GM10248 (cell line): Measurements from ENCODE around the gene IGDCC3.

Experiments
- CTCF ChIA-PET: fragments of 300-600 bp; sonication (Branson Sonifier 250); formaldehyde crosslinking; extraction: SDS; loops from one replicate; lab custom pipeline; 2021; ENCODE audit warnings: antibody characterized with exemption; lab: Yijun Ruan, JAX
- POLR2A ChIA-PET: fragments of 350-650 bp; sonication (Branson Sonifier 250); formaldehyde crosslinking; extraction: SDS; loops from one replicate; lab custom pipeline; 2020; ENCODE audit warnings: antibody characterized with exemption; lab: Yijun Ruan, JAX
- DNase-seq: peaks from one replicate; pipeline ENCODE4 v3.0.0; 2012; ENCODE audit errors: extremely low spot score
- TF ChIP-seq, protein P1 (sequence below): IDR thresholded peaks from 2 replicates; pipeline ENCODE4 v1.5.1; 2012; ENCODE audit warnings: mild to moderate bottlenecking, low read depth; ENCODE audit errors: extremely low read depth, missing control alignments, control extremely low read depth

IGDCC3 gene

DNA sequence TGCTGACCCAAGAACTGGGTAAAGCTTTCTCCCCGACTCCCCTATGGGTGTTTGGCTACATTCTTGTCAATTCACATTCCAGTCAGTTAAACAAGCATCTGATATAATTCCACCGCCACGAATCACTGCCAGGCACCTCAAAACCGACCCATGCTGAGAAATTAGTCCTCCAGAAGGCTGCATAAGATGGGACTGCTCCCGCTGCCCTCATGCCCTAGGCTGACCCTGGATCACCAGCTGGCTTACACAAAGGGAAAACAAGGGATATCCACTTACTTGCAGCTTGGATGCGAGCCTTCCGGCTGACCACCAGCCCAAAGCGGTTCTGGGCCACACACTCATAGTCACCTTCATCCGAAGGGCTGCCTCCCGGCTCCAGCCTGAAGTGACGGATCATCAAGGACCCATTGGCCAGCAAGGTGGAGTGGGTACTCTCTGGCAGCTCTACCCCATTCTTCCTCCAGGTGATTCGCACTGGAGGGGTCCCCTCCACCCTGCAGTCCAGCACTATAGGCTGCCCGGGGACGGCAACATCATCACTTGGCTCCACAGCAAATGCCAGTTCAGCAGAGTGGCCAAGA lies 2.9 kb downstream of the IGDCC3 start:
- TF ChIP-seq, protein P1, sequence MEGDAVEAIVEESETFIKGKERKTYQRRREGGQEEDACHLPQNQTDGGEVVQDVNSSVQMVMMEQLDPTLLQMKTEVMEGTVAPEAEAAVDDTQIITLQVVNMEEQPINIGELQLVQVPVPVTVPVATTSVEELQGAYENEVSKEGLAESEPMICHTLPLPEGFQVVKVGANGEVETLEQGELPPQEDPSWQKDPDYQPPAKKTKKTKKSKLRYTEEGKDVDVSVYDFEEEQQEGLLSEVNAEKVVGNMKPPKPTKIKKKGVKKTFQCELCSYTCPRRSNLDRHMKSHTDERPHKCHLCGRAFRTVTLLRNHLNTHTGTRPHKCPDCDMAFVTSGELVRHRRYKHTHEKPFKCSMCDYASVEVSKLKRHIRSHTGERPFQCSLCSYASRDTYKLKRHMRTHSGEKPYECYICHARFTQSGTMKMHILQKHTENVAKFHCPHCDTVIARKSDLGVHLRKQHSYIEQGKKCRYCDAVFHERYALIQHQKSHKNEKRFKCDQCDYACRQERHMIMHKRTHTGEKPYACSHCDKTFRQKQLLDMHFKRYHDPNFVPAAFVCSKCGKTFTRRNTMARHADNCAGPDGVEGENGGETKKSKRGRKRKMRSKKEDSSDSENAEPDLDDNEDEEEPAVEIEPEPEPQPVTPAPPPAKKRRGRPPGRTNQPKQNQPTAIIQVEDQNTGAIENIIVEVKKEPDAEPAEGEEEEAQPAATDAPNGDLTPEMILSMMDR, result no peak
- POLR2A ChIA-PET, result no interaction called here
- CTCF ChIA-PET, result interaction anchor here (1.1 to 5.8 kb wide), 3 partner anchors 10 to 58 kb away, joined by 3 to 55 read pairs (median 3); no protein-coding TSS in a partner anchor
- no peak for DNase-seq

GRCh38 chr15:65374334-65374733 lies 3.5 kb downstream of the IGDCC3 start:
- ChIA-PET CTCF (interaction anchor here (1.1 to 5.8 kb wide), 4 partner anchors 11 to 57 kb away, joined by 3 to 55 read pairs (median 3); no protein-coding TSS in a partner anchor), POLR2A (no interaction called here)
- TF ChIP-seq, protein P1, result no peak
- DNase-seq, result no peak

GRCh38 chr15:65373163-65373651 lies 4.6 kb downstream of the IGDCC3 start:
- ChIA-PET POLR2A (no interaction called here), CTCF (interaction anchor here (1.0 to 5.8 kb wide), 3 partner anchors 8 to 12 kb away, joined by 3 to 55 read pairs (median 3); no protein-coding TSS in a partner anchor)
- DNase-seq, result no peak
- TF ChIP-seq, protein P1, result no peak

DNA sequence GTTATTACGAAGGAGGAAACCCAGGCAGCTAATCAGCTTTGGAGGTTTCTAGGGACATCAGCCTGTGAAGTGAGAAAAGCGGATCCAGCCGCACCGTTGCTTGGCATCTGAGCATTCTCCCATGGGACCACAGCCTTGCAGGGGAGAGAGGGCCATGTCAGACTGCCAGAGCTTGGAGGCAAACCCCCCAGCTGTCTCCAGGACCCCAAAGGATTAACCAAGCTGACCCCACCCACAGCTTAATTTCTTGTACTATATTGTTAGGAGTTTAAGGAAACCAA lies 5.1 kb downstream of the IGDCC3 start:
- CTCF ChIA-PET, result interaction anchor here (1.0 to 5.8 kb wide), 3 partner anchors 9 to 54 kb away, joined by 3 to 55 read pairs (median 3); no protein-coding TSS in a partner anchor
- POLR2A ChIA-PET, result no interaction called here
- TF ChIP-seq, protein P1, result no peak
- no peak for DNase-seq

DNA sequence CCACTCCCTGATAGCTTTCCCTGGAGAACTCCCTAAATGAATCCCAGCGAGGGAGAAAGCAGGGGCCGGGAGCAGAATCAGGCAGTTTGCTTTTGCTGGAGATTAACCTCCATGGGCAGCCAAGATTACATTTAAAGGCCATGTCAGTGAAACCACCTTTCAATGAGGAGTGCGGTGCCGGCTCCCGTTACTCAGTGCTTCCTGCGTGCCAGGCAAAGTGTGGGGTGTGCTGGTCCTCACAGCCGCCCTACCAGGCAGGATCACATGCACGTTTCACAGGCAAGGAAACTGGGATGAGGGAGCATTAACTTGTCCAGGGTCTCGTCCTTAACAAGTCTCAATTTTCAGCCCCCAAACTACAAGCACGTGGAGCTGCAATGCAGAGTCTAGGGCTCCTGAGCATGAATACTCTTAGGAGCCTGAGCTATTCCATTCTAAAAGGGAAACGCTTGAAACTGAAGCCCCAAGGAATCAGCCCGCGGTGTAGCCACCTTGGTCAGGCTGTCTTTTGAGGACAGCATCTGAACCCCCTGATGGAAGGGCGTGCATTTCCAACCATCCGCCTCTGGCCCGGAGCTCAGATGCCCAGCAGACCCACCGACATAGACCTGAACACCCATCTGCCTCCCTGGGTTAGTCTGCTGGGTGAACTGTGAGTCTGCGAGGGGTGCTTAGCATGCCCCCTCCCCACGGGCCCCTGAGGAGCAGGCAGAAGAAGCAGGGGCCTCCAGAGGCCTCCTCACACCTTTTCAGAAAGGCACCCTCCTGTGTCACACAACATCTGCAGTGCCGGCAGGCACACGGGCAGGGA lies 5.6 kb downstream of the IGDCC3 start:
- TF ChIP-seq, protein P1, result no peak
- no peak for DNase-seq
- ChIA-PET CTCF (interaction anchor here (1.0 to 5.8 kb wide), 4 partner anchors 9 to 53 kb away, joined by 3 to 55 read pairs (median 3); no protein-coding TSS in a partner anchor), POLR2A (no interaction called here)

GRCh38 chr15:65370885-65371284 lies 6.9 kb downstream of the IGDCC3 start:
- TF ChIP-seq, protein P1, result no peak
- CTCF ChIA-PET, result interaction anchor here (1.2 to 5.8 kb wide), 4 partner anchors 13 to 54 kb away, joined by 3 to 55 read pairs (median 5); no protein-coding TSS in a partner anchor
- POLR2A ChIA-PET, result no interaction called here
- DNase-seq, result no peak
